Osteoblast (primary cell): ENCODE data around the gene MACROD2. TPM values are rescaled to one million over a fixed set of nuclear protein-coding genes. Genes with fewer than 3 reads are reported as not detected.

Experiments
- DNase-seq: peaks from one replicate; pipeline ENCODE4 v3.0.0; 2011; ENCODE audit warnings: low spot score, mixed read lengths; ENCODE audit not compliant: insufficient read length; ENCODE audit errors: missing footprints
- H2AFZ ChIP-seq: 2 replicates; pipeline ENCODE4 v1.6.0; 2011; ENCODE audit warnings: mild to moderate bottlenecking, low read length
- H3K27ac ChIP-seq: 2 replicates; pipeline ENCODE4 v1.5.1; 2011; ENCODE audit warnings: mild to moderate bottlenecking, low read depth, low read length, moderate library complexity
- H3K27me3 ChIP-seq: 2 replicates; pipeline ENCODE4 v1.6.0; 2012; ENCODE audit warnings: mild to moderate bottlenecking, control low read depth, inconsistent platforms, low read length, moderate library complexity; ENCODE audit not compliant: insufficient read depth
- H3K36me3 ChIP-seq: 2 replicates; pipeline ENCODE4 v1.5.1; 2011; ENCODE audit warnings: mild to moderate bottlenecking, low read length, control low read depth, moderate library complexity; ENCODE audit not compliant: insufficient read depth
- H3K4me1 ChIP-seq: 2 replicates; pipeline ENCODE4 v1.5.1; 2011; ENCODE audit warnings: mild to moderate bottlenecking, low read length, control low read depth, moderate library complexity; ENCODE audit not compliant: insufficient read depth
- H3K4me2 ChIP-seq: 2 replicates; pipeline ENCODE4 v1.6.0; 2011; ENCODE audit warnings: mild to moderate bottlenecking, low read length; ENCODE audit not compliant: insufficient read depth
- H3K4me3 ChIP-seq: fragments of 200-600 bp; sonication (generic); 3 replicates; pipeline ENCODE4 v1.5.1; 2012; ENCODE audit warnings: mild to moderate bottlenecking, low read length, inconsistent platforms; ENCODE audit not compliant: insufficient read depth
- H3K79me2 ChIP-seq: 2 replicates; pipeline ENCODE4 v1.6.0; 2012; ENCODE audit warnings: mild to moderate bottlenecking, low read length, control low read depth, inconsistent platforms; ENCODE audit not compliant: insufficient read depth
- H3K9me3 ChIP-seq: 2 replicates; pipeline ENCODE4 v1.5.1; 2011; ENCODE audit warnings: low read depth, low read length, control low read depth
- H4K20me1 ChIP-seq: 2 replicates; pipeline ENCODE4 v1.6.0; 2012; ENCODE audit warnings: mild to moderate bottlenecking, low read length, control low read depth; ENCODE audit not compliant: insufficient read depth
- total RNA-seq: library from RNA; depleted of rRNA; stranded (reverse); fragments of >200 nt; gene quantifications from 2 replicates; pipeline ENCODE4 v1.2.3, GENCODE V29; 2012
- TF ChIP-seq, protein P1 (sequence below): IDR thresholded peaks from 2 replicates; pipeline ENCODE4 v1.5.1; 2011; ENCODE audit warnings: mild to moderate bottlenecking, low read depth, low read length, moderate library complexity; ENCODE audit errors: extremely low read depth

The MACROD2 gene
- total RNA-seq, 1 donor: 4.0 TPM

DNA sequence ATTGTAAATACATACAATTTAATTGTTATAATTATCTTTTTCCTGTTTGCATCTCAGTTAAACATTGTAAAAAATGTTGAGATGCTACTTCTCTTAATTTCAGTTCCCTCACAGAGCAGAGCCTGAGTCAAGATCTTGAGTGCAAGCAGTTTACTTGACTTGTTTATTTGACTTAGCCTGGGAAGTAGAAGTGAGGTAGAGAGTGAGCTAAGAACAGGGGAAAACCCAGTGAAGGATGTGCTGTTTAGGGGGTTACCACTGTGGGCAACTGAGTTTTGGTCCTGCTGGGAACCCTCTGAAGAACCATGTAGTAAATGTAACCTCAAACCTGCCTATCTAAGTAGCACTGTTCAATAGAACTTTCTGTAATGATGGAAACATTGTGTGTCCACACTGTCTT is 837.3 kb downstream of the MACROD2 start:
- Histone ChIP-seq H3K27me3 (no peaks in the 10 kb centered on the region), H3K4me2 (no peak overlapping the region), H3K79me2 (no peaks in the 10 kb centered on the region), H3K4me1 (no peaks in the 10 kb centered on the region), H3K27ac (no peak overlapping the region), H2AFZ (no peak overlapping the region), H3K36me3 (no peaks in the 10 kb centered on the region), H3K9me3 (no peaks in the 10 kb centered on the region), H4K20me1 (no peaks in the 10 kb centered on the region), H3K4me3 (no peak overlapping the region)
- DNase-seq: no peak
- TF ChIP-seq, protein P1, sequence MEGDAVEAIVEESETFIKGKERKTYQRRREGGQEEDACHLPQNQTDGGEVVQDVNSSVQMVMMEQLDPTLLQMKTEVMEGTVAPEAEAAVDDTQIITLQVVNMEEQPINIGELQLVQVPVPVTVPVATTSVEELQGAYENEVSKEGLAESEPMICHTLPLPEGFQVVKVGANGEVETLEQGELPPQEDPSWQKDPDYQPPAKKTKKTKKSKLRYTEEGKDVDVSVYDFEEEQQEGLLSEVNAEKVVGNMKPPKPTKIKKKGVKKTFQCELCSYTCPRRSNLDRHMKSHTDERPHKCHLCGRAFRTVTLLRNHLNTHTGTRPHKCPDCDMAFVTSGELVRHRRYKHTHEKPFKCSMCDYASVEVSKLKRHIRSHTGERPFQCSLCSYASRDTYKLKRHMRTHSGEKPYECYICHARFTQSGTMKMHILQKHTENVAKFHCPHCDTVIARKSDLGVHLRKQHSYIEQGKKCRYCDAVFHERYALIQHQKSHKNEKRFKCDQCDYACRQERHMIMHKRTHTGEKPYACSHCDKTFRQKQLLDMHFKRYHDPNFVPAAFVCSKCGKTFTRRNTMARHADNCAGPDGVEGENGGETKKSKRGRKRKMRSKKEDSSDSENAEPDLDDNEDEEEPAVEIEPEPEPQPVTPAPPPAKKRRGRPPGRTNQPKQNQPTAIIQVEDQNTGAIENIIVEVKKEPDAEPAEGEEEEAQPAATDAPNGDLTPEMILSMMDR: no peak

DNA sequence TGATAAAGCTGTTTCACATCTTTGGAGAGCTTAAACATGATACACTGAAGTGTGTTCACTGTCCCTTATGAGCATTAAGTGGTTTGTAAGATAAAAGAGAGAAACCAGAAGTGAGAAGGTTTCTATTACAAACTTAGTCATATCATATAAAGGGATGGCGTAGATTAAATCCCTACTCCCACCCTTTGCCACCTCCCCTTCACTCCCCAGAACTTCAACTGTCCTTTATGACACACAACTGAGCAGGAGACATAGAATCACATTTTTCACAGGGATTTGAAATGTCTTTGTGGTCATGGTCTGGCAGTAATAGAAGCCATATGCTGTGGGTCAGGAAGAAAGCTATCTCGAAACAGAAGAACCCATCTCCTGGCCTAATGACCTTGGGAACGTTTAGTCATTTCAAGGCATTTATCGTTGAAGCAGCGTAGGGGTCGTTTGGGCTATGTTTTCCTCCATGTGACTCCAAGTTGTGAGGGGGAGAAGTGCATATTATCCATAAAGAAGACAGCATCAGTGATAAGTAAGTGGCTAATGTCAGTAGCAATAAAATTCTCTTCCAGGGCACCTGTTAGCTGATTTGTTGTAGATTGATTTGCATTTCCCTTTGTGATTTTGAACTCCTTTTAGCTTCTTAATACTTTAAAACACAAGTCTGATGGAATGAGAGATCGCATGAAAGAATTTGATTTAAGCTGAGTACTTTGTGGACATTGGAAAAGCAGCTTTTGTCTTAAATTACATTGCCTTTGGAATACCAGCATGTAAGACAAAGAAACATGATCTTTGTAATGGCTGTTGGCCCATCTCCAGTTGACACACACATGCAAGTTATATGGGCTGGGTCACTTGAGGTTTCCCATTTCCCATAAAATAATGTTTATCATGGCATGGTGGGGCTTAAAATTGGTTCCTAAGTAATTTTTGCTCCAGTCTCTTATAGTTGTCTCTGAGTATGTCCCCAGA is 843.6 kb downstream of the MACROD2 start:
- Histone ChIP-seq H3K4me1 (no peaks in the 10 kb centered on the region), H3K79me2 (no peaks in the 10 kb centered on the region), H3K4me2 (no peak overlapping the region), H3K27me3 (no peaks in the 10 kb centered on the region), H3K27ac (no peak overlapping the region), H2AFZ (no peak overlapping the region), H4K20me1 (no peaks in the 10 kb centered on the region), H3K4me3 (no peak overlapping the region), H3K9me3 (no peaks in the 10 kb centered on the region), H3K36me3 (no peaks in the 10 kb centered on the region)
- no peak for DNase-seq
- TF ChIP-seq, protein P1: no peak

DNA sequence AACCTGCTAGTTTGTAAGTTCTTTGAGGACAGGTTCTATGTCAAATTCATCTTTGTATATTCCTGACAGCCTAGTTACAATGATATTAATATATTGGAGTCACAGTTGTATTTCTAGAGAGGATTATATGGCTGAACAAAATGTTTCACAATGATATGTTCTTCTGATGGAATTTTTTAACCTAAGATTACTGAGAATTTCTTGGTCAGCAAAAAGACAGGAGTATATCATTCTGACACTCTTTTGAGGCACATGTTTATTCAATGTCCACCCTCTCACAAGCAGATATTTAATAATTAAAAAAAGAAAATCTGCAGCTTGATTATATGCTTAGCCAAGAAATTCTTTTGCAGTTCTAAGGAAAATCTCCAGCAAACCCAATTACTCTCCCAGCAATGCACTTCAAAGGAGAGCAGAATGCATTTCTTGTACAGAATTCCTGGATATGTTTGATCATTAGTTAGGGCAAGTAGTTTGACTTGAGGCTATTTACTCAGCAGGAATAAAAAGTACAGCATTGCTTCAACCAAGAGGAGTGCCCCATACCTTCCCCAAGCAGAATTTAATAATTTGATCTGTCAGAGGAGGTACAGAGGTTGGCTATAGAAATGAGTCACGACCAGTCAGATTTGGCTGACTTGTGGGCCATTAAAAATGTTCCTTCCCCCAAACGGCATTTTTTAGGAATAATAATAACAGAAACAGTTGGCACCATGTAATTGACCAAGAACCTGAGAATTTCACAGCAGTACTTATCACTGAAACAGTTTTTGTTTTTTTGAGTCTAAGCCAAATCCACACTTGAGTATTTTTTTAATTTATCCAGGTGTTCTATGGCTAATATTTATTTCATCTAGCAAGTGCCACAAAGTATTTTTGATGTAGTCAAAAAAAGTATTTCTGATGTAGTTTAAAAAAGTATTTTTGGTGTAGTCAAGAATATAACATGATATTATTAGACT is 850.2 kb downstream of the MACROD2 start:
- Histone ChIP-seq H3K9me3 (no peaks in the 10 kb centered on the region), H3K36me3 (no peaks in the 10 kb centered on the region), H2AFZ (no peak overlapping the region), H3K27me3 (no peaks in the 10 kb centered on the region), H3K27ac (no peak overlapping the region), H4K20me1 (no peaks in the 10 kb centered on the region), H3K4me2 (no peak overlapping the region), H3K79me2 (no peaks in the 10 kb centered on the region), H3K4me1 (no peaks in the 10 kb centered on the region), H3K4me3 (no peak overlapping the region)
- DNase-seq: no peak
- TF ChIP-seq, protein P1: no peak

DNA sequence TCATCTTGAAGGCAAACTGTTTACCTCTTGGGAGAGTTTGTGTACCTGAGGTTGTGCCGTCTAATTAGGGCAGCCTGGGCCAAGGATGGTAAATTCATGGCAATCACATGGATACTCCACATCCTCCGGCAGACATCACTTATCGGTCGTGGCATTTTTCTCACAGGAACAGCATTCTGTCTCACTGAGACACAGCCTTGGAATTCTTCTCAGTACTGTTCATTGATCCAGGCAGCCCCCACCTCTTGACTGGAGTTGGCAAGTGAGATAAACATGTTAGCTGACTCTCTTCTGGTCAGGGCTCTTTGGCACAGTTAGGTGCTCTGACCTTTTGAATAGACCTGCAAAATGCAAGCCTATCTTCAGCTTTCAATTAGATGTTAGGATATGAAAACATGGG is 853.5 kb downstream of the MACROD2 start:
- H3K4me2 ChIP-seq: no peak overlapping the region

More for the DNA sequence above, 853.5 kb downstream of the MACROD2 start:
- no peaks in the 10 kb centered on the region for H3K79me2 ChIP-seq
- TF ChIP-seq, protein P1: no peak
- H3K36me3 ChIP-seq: no peaks in the 10 kb centered on the region
- no peak overlapping the region for H3K27ac ChIP-seq
- H3K9me3 ChIP-seq: no peaks in the 10 kb centered on the region
- no peaks in the 10 kb centered on the region for H3K4me1 ChIP-seq
- no peaks in the 10 kb centered on the region for H3K27me3 ChIP-seq
- H4K20me1 ChIP-seq: no peaks in the 10 kb centered on the region
- H3K4me3 ChIP-seq: no peak overlapping the region
- H2AFZ ChIP-seq: no peak overlapping the region
- DNase-seq: no peak
